ENCODE measurements around the gene WNT8A. TPM values are rescaled to one million over a fixed set of nuclear protein-coding genes. Genes with fewer than 3 reads are reported as not detected.

The WNT8A gene
- total and polyA plus RNA-seq, 2 of the 4 experiments (the other 2 are of a cell fraction) = not detected

DNA sequence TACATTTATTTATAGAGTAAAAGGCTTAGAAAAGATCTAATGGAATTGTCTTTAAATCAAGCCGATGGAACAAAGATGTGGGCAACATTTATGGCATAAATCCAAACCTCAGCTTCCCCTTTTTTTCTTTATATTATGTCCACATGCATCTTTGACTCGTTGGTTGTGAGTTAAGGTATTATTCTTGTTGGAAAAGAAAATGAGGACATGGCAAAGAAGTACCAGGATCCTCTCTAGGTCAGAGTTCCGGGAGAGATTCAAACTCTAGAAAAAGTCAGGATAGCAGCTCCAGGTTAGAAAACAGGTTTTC, 55.9 kb downstream of the WNT8A start (continued):
- TF ChIP-seq, protein P1, sequence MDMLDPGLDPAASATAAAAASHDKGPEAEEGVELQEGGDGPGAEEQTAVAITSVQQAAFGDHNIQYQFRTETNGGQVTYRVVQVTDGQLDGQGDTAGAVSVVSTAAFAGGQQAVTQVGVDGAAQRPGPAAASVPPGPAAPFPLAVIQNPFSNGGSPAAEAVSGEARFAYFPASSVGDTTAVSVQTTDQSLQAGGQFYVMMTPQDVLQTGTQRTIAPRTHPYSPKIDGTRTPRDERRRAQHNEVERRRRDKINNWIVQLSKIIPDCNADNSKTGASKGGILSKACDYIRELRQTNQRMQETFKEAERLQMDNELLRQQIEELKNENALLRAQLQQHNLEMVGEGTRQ (IDR thresholded peaks at IDR 0.05; ENCODE audit: low read depth, low read length) = no peak

DNA sequence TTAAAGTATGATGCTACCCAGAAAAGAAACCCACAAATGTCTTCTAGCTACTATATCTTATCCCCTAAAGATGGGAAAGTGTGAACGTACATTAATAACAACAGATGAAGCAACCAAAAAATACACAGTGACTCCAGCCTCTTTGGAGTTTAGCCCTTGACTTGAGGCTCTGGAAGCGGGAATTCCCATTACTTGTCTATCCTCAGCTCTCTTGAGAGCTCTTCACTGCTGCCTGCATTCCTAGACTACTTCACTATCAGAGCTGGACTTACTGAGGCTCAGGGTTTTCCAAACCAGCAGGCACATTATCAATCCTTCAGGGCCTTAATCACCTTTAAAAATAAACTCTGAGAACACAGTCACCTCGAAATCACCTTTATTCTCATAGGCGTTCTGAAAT, 56.4 kb downstream of the WNT8A start:
- DNase-seq (no peak), ATAC-seq (ENCODE audit: low read depth) (no peak)
- no peak overlapping the region for H4K8ac ChIP-seq (ENCODE audit: low read depth in 2 of 2, low read length in 2 of 2)
- H2AK9ac ChIP-seq (replicated peaks; ENCODE audit: low read depth, low read length, poor library complexity) = no peak overlapping the region
- H2AFZ ChIP-seq (replicated peaks; ENCODE audit: low read length, poor library complexity) = no peak overlapping the region
- no peaks in the 10 kb centered on the region for H3K9me3 ChIP-seq (ENCODE audit: control insufficient read depth, insufficient read depth, low read length)
- no peak overlapping the region for H3K14ac ChIP-seq (replicated peaks; ENCODE audit: low read depth, low read length)
- no peak overlapping the region for H4K91ac ChIP-seq (ENCODE audit: insufficient read depth, low read depth, low read length)
- H3K23ac ChIP-seq (ENCODE audit: low read depth, low read length) = no peak overlapping the region
- 63% methylated on average over 1 of the region's 4 CpGs; no CpG with 5 or more reads in 1 of the 2 experiments for WGBS, 2 experiments (ENCODE audit: extremely low coverage in 2 of 2, insufficient read length in 1 of 2)
- no peak for TF ChIP-seq MAZ (IDR thresholded peaks at IDR 0.05; ENCODE audit: borderline replicate concordance, low read depth, low read length)
- no peak for TF ChIP-seq POLR2A (IDR thresholded peaks at IDR 0.05; ENCODE audit: low read depth, low read length)
- TF ChIP-seq RFX5 (IDR thresholded peaks at IDR 0.05; ENCODE audit: low read depth, low read length) = no peak
- no peak for TF ChIP-seq FOS (IDR thresholded peaks at IDR 0.05; ENCODE audit: low read depth, low read length)
- TF ChIP-seq, protein P1 (IDR thresholded peaks at IDR 0.05; ENCODE audit: low read depth, low read length) = no peak
- TF ChIP-seq RAD21 (IDR thresholded peaks at IDR 0.05; ENCODE audit: low read length) = no peak
- TF ChIP-seq CHD1 (IDR thresholded peaks at IDR 0.05; ENCODE audit: low read depth, low read length) = no peak
- no peak for TF ChIP-seq SMC3 (IDR thresholded peaks at IDR 0.05; ENCODE audit: low read depth, low read length)
- no peak for TF ChIP-seq MAFK (IDR thresholded peaks at IDR 0.05; ENCODE audit: low read depth, low read length)
- TF ChIP-seq NFE2L2 (IDR thresholded peaks at IDR 0.05; ENCODE audit: low read depth, low read length) = no peak
- no peak overlapping the region for H4K5ac ChIP-seq (ENCODE audit: low read depth, low read length)
- no peak overlapping the region for H3K18ac ChIP-seq (ENCODE audit: low read depth, low read length)
- H2BK120ac ChIP-seq (ENCODE audit: low read depth, low read length) = no peak overlapping the region
- no peaks in the 10 kb centered on the region for H3K9me1 ChIP-seq (ENCODE audit: insufficient read depth, low read length)
- no peak overlapping the region for H3K4ac ChIP-seq (ENCODE audit: low read depth, low read length)
- H2AK5ac ChIP-seq (ENCODE audit: low read depth, low read length) = no peak overlapping the region
- dilution Hi-C loops (cut with HindIII; ENCODE audit: low sequenced_read_pairs, unreplicated experiment) (no loop called here), in situ Hi-C loops (cut with MboI; ENCODE audit: low sequenced_read_pairs) (loop anchor here (25.0 kb wide), 2 partner anchors 103 to 503 kb away; partner anchors contain the start of gene FAM13B), intact Hi-C loops (cut with micrococcal nuclease) (no loop called here)
- H2BK15ac ChIP-seq (ENCODE audit: low read depth, low read length) = no peak overlapping the region
- H4K20me1 ChIP-seq (ENCODE audit: insufficient read depth, low read length) = no peaks in the 10 kb centered on the region
- H3K27me3 ChIP-seq (ENCODE audit: control insufficient read depth, insufficient read depth, low read length) = no peaks in the 10 kb centered on the region; the same call in 1 of the 2 replicates
- ChIA-PET CTCF (interaction anchor here (0.6 to 1.0 kb wide), 2 partner anchors 37 to 105 kb away, joined by 3 read pairs; no protein-coding TSS in a partner anchor), POLR2A (ENCODE audit: unreplicated experiment) (no interaction called here)
- H2BK20ac ChIP-seq (ENCODE audit: low read depth, low read length) = no peak overlapping the region
- no peak overlapping the region for H3K4me2 ChIP-seq (ENCODE audit: low read depth, low read length)
- H3K9ac ChIP-seq (ENCODE audit: low read depth, low read length) = no peak overlapping the region
- no TSS peak for BruUV-seq (replicated peaks)
- H3K4me1 ChIP-seq (ENCODE audit: control insufficient read depth, insufficient read depth, low read length) = no peaks in the 10 kb centered on the region
- no peak overlapping the region for H3K4me3 ChIP-seq (ENCODE audit: insufficient read depth, low read depth, low read length)
- H2BK5ac ChIP-seq (ENCODE audit: low read depth, low read length, poor library complexity, severe bottlenecking) = no peak overlapping the region
- H3K27ac ChIP-seq (ENCODE audit: insufficient read depth, low read length) = no peak overlapping the region
- H3K79me1 ChIP-seq (ENCODE audit: low read depth in 1 of 2, low read length in 2 of 2) = no peaks in the 10 kb centered on the region
- H3K56ac ChIP-seq (ENCODE audit: extremely low read depth, insufficient read depth, low read length) = no peak overlapping the region
- H3K36me3 ChIP-seq (ENCODE audit: control insufficient read depth, insufficient read depth, low read length) = no peaks in the 10 kb centered on the region
